Astrocyte (in vitro differentiated cells and primary cell): ENCODE results near the gene RELN.
"Not testable (repeated sequence)": the region's sequence is repeated elsewhere in the genome, so short reads cannot be mapped to it uniquely, and the experiment has no call there.

Experiments
- CTCF ChIP-seq: IDR thresholded peaks from 2 replicates; pipeline ENCODE4 v1.5.1; 2011; ENCODE audit warnings: low read depth, mild to moderate bottlenecking, inconsistent platforms, low read length, moderate library complexity; ENCODE audit not compliant: insufficient read depth
- EZH2 ChIP-seq: IDR thresholded peaks from 2 replicates; pipeline ENCODE4 v1.6.1; 2012; ENCODE audit warnings: mild to moderate bottlenecking, low read length, inconsistent platforms; ENCODE audit not compliant: insufficient read depth

DNA sequence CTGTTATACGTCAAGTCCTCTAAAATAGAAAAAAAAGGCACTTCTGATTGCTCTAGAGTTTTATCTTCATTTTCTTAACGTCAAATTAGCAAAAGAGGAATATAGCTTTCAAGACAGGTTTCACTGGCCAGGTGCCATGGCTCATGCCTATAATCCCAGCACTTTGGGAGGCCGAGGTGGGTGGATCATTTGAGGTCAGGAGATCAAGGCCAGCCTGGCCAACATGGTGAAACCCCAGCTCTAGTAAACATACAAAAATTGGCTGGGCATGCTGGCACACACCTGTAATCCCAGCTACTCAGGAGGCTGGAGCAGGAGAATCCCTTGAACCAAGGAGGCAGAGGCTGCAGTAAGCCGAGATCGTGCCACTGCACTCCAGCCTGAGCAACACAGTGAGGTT lies 173.5 kb downstream of the RELN start:
- not testable (repeated sequence) for TF ChIP-seq CTCF, EZH2
